ENCODE data around the gene KRT72.

Gene KRT72

GRCh38 chr12:52579468-52580465 is 21.5 kb downstream of the KRT72 start:
- Histone ChIP-seq H3K4me1 (ENCODE audit: insufficient read depth, poor library complexity, severe bottlenecking) (peaks cover 40% of the 10 kb centered on the region), H3K4me3 (ENCODE audit: severe bottlenecking) (no peak overlapping the region), H3K27me3 (ENCODE audit: insufficient read depth, poor library complexity, severe bottlenecking) (no peaks in the 10 kb centered on the region), H3K27ac (ENCODE audit: poor library complexity, severe bottlenecking) (peak overlapping the region; percentile 83), H3K9me3 (ENCODE audit: severe bottlenecking) (no peaks in the 10 kb centered on the region), H3K36me3 (ENCODE audit: low read depth) (no peaks in the 10 kb centered on the region)
- TF ChIP-seq, protein P1, sequence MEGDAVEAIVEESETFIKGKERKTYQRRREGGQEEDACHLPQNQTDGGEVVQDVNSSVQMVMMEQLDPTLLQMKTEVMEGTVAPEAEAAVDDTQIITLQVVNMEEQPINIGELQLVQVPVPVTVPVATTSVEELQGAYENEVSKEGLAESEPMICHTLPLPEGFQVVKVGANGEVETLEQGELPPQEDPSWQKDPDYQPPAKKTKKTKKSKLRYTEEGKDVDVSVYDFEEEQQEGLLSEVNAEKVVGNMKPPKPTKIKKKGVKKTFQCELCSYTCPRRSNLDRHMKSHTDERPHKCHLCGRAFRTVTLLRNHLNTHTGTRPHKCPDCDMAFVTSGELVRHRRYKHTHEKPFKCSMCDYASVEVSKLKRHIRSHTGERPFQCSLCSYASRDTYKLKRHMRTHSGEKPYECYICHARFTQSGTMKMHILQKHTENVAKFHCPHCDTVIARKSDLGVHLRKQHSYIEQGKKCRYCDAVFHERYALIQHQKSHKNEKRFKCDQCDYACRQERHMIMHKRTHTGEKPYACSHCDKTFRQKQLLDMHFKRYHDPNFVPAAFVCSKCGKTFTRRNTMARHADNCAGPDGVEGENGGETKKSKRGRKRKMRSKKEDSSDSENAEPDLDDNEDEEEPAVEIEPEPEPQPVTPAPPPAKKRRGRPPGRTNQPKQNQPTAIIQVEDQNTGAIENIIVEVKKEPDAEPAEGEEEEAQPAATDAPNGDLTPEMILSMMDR (IDR thresholded peaks at IDR 0.05; ENCODE audit: poor library complexity, severe bottlenecking) = no peak
- DNase-seq (ENCODE audit: low spot score) (peak; percentile 36), ATAC-seq (ENCODE audit: low read depth) (peak; percentile 52)

DNA sequence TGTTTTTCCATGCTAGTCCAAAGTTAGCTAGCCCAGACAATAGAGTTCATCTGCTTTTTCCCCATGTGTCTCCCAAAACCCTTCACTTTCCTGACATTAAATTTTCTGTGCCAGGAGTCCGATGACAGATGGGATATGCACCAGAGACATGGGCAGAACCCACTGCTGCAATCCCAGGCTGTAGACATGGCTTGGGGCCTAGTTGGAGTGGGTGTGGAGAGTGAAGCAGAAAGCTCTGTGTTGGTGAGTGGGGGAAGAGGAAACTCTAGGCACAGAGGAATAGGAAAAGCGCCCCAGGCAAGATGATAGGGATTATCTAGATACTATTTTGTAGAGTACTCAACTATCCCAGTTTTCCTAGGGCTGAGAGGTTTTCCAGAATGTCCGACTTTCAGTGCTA is 22.8 kb downstream of the KRT72 start:
- H3K27me3 ChIP-seq (ENCODE audit: insufficient read depth, poor library complexity, severe bottlenecking) = no peaks in the 10 kb centered on the region
- no peaks in the 10 kb centered on the region for H3K9me3 ChIP-seq (ENCODE audit: severe bottlenecking)
- DNase-seq (ENCODE audit: low spot score) (no peak), ATAC-seq (ENCODE audit: low read depth) (no peak)
- H3K36me3 ChIP-seq (ENCODE audit: low read depth) = no peaks in the 10 kb centered on the region
- TF ChIP-seq, protein P1 (IDR thresholded peaks at IDR 0.05; ENCODE audit: poor library complexity, severe bottlenecking) = no peak
- peaks cover 40% of the 10 kb centered on the region for H3K4me1 ChIP-seq (ENCODE audit: insufficient read depth, poor library complexity, severe bottlenecking)
- no peak overlapping the region for H3K27ac ChIP-seq (ENCODE audit: poor library complexity, severe bottlenecking)
- no peak overlapping the region for H3K4me3 ChIP-seq (ENCODE audit: severe bottlenecking)

GRCh38 chr12:52577316-52577715 is 23.9 kb downstream of the KRT72 start:
- ATAC-seq (ENCODE audit: low read depth) = no peak
- DNase-seq (ENCODE audit: low spot score) = no peak
- H3K4me3 ChIP-seq (ENCODE audit: severe bottlenecking) = no peak overlapping the region
- no peaks in the 10 kb centered on the region for H3K27me3 ChIP-seq (ENCODE audit: insufficient read depth, poor library complexity, severe bottlenecking)
- TF ChIP-seq, protein P1 (IDR thresholded peaks at IDR 0.05; ENCODE audit: poor library complexity, severe bottlenecking) = no peak
- no peaks in the 10 kb centered on the region for H3K36me3 ChIP-seq (ENCODE audit: low read depth)
- peaks cover 30% of the 10 kb centered on the region for H3K4me1 ChIP-seq (ENCODE audit: insufficient read depth, poor library complexity, severe bottlenecking)
- H3K9me3 ChIP-seq (ENCODE audit: severe bottlenecking) = no peaks in the 10 kb centered on the region
- H3K27ac ChIP-seq (ENCODE audit: poor library complexity, severe bottlenecking) = no peak overlapping the region

DNA sequence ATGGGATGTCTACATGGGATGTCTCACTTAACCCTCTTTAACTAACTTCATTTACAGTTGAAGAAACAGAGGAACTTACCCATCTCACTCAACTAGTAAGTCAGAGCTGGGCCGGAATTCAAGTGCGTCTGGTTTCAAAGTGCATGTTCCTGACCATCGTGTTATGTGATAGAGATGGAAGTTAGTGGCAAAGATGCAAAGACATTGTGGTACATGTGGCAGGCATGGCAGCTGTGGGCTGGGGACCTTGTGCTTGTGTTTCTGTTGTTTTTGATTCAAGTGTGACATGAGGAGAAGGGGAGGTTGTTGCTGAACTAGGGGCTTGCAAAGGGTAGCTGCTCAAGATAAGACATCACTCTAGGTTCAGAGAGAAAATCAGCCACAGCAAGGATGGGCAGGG is 25.3 kb downstream of the KRT72 start:
- no peak for ATAC-seq (ENCODE audit: low read depth)
- Histone ChIP-seq H3K4me3 (ENCODE audit: severe bottlenecking) (no peak overlapping the region), H3K4me1 (ENCODE audit: insufficient read depth, poor library complexity, severe bottlenecking) (peaks cover 16% of the 10 kb centered on the region), H3K9me3 (ENCODE audit: severe bottlenecking) (no peaks in the 10 kb centered on the region), H3K27ac (ENCODE audit: poor library complexity, severe bottlenecking) (no peak overlapping the region), H3K27me3 (ENCODE audit: insufficient read depth, poor library complexity, severe bottlenecking) (no peaks in the 10 kb centered on the region), H3K36me3 (ENCODE audit: low read depth) (no peaks in the 10 kb centered on the region)
- TF ChIP-seq, protein P1 (IDR thresholded peaks at IDR 0.05; ENCODE audit: poor library complexity, severe bottlenecking) = no peak
- DNase-seq (ENCODE audit: low spot score) = no peak

GRCh38 chr12:52575256-52575655 is 26.0 kb downstream of the KRT72 start:
- Histone ChIP-seq H3K27me3 (ENCODE audit: insufficient read depth, poor library complexity, severe bottlenecking) (no peaks in the 10 kb centered on the region), H3K36me3 (ENCODE audit: low read depth) (no peaks in the 10 kb centered on the region), H3K4me1 (ENCODE audit: insufficient read depth, poor library complexity, severe bottlenecking) (peaks cover 10% of the 10 kb centered on the region), H3K27ac (ENCODE audit: poor library complexity, severe bottlenecking) (no peak overlapping the region), H3K4me3 (ENCODE audit: severe bottlenecking) (no peak overlapping the region), H3K9me3 (ENCODE audit: severe bottlenecking) (no peaks in the 10 kb centered on the region)
- DNase-seq (ENCODE audit: low spot score) = no peak
- ATAC-seq (ENCODE audit: low read depth) = no peak
- TF ChIP-seq, protein P1 (IDR thresholded peaks at IDR 0.05; ENCODE audit: poor library complexity, severe bottlenecking) = no peak
